Fibroblast of skin of right biceps (primary cell): Measurements from ENCODE around the gene MT3.
"Not testable (repeated sequence)": the region's sequence is repeated elsewhere in the genome, so short reads cannot be mapped to it uniquely, and the experiment has no call there.

Experiments used
- DNase-seq: peaks from one replicate; pipeline ENCODE4 v3.0.0-alpha.2; 2013

MT3 gene

GRCh38 chr16:56580391-56581048 lies 8.8 kb upstream of the MT3 start:
- DNase-seq, result no peak

- DNase-seq, result not testable (repeated sequence)
These were observed 6.4 kb upstream of the MT3 start for GRCh38 chr16:56582911-56583310.

- DNase-seq, result no peak
These were observed 5.8 kb upstream of the MT3 start for GRCh38 chr16:56583351-56584168.

GRCh38 chr16:56584276-56584675 lies 5.1 kb upstream of the MT3 start:
- DNase-seq, result no peak

GRCh38 chr16:56588781-56589140 lies 567 bp upstream of the MT3 start:
- DNase-seq, result no peak

- no peak for DNase-seq
These were observed 2.2 kb downstream of the MT3 start for GRCh38 chr16:56591377-56592060.

- DNase-seq, result no peak
These were observed 4.4 kb downstream of the MT3 start for GRCh38 chr16:56593573-56594291.

GRCh38 chr16:56594292-56594619 lies 4.9 kb downstream of the MT3 start:
- no peak for DNase-seq

DNA sequence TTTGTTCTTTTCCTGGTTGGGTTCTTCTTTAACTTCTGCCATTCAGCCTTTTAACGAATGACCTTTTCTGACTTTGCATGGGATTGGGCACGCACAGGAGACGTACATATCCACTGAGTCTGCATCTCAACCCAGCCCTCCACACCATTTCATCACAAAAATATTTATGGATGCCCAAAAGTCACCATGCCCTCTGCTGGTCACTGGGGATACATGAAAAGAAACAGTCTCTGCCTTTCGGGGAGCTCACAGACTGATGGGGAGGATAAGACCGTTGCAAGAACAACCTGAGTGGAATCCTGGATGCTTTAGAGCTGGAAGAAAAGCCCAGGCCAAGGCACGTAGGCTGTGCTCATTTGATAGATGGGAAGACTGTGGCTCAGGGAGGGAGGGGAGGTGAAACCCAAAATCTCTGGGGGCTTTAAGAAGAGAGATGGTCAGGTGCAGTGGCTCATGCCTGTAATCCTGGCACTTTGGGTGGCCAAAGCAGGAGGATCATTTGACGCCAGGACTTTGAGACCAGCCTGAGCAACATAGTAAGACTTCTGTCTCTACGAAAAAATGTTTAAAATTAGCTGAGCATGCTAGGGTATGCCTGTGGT lies 11.2 kb downstream of the MT3 start:
- peak; percentile 61 for DNase-seq

GRCh38 chr16:56601325-56601724 lies 12.0 kb downstream of the MT3 start:
- no peak for DNase-seq

GRCh38 chr16:56603589-56603988 lies 14.3 kb downstream of the MT3 start:
- peak; percentile 49 for DNase-seq

DNA sequence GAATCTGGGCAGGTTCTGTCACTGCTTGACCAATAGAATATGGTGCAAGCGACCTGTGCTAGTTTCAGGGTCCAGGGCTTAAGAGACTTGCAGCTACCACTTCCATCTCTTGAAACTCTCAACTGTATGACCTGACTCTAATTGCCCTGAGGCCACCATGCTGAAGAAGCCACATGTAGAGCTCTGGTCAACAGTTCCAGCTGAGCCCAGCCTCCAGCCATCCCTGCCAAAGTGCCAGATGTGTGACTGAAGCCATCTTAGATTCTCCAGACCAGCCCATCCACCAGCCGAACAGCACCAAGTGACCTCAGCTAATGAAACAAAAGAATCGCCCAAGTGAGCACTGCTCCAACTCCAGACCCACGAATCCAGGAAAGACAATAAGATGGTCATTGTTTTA lies 15.6 kb downstream of the MT3 start:
- DNase-seq, result no peak

DNA sequence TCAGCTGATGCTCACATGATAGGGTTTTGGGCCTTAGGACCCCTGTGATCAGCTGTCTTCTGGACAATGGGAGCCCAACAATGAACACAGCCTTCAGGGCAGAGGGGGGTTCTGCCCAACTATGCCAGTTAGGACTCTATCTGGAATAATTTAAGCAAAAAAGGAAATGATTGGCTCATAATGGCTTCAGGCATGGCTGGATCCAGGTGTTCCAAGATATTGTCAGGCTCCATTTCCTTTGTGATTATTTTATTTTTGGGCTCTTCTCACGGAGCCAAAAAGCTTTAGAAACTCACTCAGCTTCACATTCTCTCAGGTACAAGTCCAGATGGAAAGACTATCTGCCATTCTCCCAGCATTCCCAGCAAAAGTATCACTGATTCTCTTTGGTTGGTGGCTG lies 16.1 kb downstream of the MT3 start:
- no peak for DNase-seq

DNA sequence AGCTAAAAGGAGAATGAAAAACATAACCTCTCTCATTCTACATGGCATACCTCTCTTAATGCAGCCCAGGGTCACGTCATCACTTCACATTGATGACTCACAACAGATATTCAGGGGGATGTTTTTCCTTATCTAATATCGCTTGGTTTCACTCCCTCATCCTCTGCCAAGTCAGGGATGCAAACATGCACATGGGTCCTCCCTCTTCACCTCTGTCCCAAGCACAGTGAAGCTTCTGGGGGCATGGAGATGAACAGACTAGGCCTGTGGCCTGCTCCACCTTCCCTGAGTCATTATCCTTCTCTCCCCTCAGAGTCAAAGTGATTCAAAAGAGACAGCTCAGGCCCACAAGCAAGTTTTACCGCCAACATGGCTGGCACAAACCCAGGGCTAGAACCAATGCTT lies 16.7 kb downstream of the MT3 start:
- DNase-seq, result peak; percentile 84

DNA sequence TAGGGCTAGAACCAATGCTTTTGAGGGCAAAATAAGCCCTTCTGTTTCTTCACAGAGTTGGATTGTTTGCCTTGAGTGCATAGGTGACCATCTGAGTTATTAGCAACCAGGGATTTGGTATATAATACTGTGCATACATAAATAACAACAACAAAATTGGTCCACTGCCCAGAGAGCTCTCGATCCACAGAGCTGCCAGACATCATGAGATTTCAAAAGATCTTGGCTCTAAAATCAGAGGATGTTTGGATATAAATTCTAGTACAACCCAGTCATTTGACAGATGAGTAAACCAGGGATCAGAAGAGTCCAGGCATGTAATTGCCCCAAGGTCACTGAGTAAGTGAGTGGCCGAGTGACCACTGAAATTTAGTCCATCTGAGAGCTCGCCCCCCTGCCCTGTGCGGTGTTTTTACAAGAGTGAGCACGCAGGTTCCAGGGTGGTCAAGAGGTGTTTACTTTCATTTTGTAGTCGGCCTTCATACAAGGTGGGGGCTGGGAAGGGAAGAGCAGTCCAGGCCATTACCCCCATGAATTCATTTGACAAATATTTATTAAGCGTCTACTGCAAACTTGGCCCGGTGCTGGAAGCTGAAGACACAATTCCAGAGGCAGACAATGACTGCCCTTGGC lies 17.3 kb downstream of the MT3 start:
- no peak for DNase-seq

- peak; percentile 99 for DNase-seq
These were observed 17.8 kb downstream of the MT3 start for GRCh38 chr16:56607109-56607618.

DNA sequence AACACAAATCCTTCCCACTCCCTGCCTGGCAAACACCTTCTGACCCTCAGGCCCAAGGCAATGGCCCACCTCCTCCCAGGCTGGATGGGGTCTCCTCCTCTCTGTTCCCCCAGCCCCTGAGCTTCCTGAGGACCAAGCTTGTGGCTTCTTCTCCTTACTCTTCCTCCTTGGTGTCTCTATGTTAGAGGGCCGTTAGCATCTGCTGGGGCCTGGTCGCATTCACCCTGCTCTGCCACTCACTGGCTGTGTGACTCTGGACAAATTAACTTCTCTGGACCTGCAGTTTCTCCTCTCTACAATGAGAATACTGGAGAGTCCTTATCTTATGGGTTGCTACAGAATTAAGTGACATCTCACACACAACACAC lies 18.3 kb downstream of the MT3 start:
- DNase-seq, result no peak

DNA sequence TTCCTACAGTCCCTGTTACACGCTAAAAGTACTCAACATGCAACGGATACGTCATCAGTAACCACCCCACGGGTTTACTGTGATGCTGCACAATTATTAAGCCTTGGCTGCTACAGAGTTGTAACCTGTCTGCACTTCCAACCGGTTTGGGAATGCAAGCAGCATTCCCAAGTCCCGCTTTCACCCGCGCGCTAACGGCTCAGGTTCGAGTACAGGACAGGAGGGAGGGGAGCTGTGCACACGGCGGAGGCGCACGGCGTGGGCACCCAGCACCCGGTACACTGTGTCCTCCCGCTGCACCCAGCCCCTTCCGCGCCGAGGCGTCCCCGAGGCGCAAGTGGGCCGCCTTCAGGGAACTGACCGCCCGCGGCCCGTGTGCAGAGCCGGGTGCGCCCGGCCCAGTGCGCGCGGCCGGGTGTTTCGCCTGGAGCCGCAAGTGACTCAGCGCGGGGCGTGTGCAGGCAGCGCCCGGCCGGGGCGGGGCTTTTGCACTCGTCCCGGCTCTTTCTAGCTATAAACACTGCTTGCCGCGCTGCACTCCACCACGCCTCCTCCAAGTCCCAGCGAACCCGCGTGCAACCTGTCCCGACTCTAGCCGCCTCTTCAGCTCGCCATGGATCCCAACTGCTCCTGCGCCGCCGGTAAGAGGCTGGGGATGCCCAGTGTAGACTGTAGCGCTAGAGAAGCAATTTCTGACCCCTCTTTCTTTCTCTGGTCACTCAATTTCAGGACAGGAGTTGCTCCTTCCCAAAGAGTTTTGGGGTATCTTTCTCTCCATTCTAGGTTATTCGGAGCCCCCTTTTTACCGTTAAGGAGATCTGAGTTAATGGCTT lies 18.9 kb downstream of the MT3 start, which contains the start of gene MT2A:
Gene MT2A (plus strand): TSS at position 542 of the 833 bp plus-strand sequence. CDS start 72 bp downstream, at position 614.
- DNase-seq, result peak; percentile 97

DNA sequence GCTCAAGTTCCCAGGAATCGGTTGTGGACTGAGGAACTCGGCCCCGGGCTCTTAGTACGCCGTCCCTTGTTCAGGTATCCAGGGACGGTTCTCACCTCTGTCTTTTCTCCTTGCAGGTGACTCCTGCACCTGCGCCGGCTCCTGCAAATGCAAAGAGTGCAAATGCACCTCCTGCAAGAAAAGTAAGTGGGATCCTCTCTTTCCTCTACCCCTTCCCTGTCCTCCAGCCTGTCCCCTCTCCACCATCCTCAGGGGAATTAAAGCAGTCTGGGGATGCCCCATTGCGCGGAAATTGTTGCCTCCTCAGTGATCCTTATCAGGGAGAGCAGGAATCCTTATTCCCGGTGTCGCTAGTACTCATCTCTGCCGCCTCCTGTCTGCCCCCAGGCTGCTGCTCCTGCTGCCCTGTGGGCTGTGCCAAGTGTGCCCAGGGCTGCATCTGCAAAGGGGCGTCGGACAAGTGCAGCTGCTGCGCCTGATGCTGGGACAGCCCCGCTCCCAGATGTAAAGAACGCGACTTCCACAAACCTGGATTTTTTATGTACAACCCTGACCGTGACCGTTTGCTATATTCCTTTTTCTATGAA lies 19.6 kb downstream of the MT3 start:
- DNase-seq, result peak; percentile 11

GRCh38 chr16:56609463-56609921 lies 20.2 kb downstream of the MT3 start:
- DNase-seq, result peak; percentile 81
